ENCODE data around the gene MRPL55.

Gene MRPL55

DNA sequence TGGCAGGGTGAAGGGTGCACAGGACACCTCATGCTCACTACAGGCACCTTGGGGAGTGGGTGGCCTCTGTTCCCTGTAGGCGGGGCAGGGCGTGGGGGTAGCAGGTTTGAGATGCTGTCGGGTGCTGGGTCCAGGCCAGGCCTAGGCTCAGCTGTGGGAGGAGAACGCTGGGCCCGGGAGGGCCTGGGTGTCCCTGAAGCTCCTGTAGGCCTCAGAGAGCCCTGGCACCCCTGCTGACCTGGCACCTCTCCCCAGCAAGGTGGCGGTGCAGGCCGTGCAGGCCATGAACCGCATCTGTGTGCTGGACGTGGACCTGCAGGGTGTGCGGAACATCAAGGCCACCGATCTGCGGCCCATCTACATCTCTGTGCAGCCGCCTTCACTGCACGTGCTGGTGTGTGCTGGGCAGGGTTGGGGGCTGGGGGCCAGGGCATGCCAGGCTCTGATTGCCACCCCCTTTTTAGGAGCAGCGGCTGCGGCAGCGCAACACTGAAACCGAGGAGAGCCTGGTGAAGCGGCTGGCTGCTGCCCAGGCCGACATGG is 38.1 kb upstream of the MRPL55 start:
- DNase-seq, result no peak

DNA sequence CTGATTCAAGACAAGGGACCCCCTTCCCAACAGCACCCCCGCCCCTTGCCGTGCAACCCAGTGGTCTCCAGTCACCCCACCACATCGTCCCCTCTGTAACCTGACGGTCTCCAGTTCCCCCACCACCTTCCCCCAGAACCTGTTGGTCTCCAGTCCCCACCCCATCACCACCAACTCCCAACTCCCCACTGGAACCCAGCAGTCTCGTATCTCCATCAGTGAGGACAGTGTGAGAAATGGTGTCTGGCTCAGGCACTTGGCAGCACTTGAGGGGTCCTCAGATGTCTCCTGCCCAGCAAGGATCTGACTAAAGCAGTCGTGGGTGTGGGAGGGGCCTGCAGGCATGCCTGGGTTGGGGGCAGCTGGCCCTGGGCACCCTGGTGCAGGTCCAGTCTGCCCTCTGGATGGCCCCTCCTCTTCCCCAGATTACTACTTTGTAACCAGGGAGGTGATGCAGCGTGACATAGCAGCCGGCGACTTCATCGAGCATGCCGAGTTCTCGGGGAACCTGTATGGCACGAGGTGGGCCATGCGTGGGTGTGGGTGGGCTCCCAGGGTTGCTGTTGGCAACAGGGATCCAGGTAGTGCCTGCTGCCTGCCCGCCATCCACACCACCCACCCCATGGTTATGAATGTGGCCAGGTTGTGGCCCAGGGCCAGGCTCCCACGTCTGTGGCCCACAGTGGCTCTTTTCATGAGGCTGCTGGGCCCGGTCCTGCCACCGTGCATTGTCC is 37.5 kb upstream of the MRPL55 start:
- no peak for DNase-seq

GRCh38 chr1:228145463-228146416 is 36.6 kb upstream of the MRPL55 start:
- DNase-seq, result no peak

- DNase-seq, result no peak
These were observed 35.9 kb upstream of the MRPL55 start for GRCh38 chr1:228144993-228145343.

- no peak for DNase-seq
These were observed 35.3 kb upstream of the MRPL55 start for GRCh38 chr1:228144193-228144992.

- no peak for DNase-seq
These were observed 34.5 kb upstream of the MRPL55 start for GRCh38 chr1:228143480-228144192.

- DNase-seq, result no peak
These were observed 33.6 kb upstream of the MRPL55 start for GRCh38 chr1:228142701-228143136.

DNA sequence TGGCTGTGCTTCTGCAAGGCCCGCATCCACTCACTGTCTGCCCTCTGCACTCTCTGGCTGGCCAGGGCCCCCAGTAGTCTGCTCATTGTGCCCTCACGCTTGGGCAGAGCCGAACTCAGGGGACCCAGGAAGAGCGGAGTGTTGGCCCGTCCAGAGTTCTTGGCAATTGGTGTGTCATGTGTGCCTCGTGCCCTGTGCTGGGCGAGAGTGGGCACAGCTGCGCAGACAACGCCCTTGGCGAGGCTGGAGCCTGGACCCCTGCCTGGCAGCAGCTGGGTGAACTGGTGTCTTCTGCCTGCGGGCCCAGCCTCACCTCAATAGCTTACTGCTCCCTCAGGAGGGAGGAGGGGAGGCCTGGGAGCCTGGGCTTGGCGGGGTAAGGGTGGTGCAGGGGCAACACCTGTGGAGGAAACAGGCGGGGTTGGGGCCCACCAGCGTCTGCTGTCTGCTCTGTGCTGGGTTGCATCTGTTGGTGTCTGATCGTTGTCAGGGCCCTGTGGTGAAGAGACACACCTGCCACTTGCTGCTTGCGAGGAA is 33.1 kb upstream of the MRPL55 start:
- DNase-seq, result no peak

- peak; percentile 65 for DNase-seq
These were observed 32.3 kb upstream of the MRPL55 start for GRCh38 chr1:228141226-228142044.

DNA sequence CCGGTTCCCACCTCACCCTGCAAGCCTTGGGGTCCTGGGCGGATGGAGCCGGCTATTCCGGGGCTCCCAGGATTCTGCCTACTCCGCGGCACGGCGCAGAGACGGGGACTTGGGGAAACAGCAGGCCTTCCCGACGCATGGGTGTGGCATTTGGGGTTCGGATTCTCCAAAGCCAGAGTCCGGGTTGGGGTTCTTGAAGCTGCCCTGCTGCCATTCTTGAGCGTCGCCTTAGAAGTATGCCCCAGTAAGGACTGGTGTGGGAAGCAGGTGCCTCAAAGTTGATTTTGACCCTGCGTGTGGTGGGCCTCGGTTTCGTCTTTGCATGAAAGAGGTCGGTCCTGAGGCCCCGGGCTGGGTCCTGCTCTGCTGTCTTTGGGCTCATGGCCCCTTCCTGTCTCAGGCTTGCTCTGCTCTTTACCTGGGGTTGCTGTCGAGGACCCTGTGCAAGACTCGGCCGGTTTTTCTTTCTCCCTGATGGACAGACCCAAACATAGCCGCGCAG is 31.7 kb upstream of the MRPL55 start:
- no peak for DNase-seq

GRCh38 chr1:228139931-228140723 is 31.0 kb upstream of the MRPL55 start, which contains the start of gene GUK1:
GUK1 (plus strand) TSS chr1:228140279; CDS start chr1:228140303, 24 bp downstream.
- DNase-seq, result peak; percentile 98

DNA sequence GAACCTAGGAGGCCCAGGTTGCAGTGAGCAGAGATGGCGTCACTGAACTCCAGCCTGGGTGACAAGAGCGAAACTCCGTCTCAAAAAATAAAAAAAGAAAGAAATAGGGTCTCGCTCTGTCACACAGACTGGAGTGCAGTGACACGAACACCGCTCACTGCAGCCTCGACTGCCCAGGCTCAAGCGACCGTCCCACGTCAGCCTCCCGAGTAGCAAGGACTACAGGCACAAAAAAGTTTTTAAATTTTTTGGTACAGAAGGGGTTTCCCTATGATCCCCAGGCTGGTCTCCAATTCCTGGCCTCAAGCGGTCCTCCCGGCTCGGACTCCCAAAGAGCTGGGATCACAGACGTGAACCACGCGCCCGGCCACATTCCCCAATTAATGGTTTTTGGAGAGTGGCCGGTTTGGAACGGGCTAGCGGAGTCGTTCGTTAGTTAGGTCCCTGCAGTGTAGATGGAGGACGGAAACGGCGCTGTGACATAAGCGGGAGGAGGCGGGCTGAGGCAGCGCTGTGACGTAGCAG is 30.4 kb upstream of the MRPL55 start:
- DNase-seq, result no peak

GRCh38 chr1:228136901-228137300 is 27.8 kb upstream of the MRPL55 start:
- no peak for DNase-seq

GRCh38 chr1:228134591-228134990 is 25.5 kb upstream of the MRPL55 start:
- no peak for DNase-seq

DNA sequence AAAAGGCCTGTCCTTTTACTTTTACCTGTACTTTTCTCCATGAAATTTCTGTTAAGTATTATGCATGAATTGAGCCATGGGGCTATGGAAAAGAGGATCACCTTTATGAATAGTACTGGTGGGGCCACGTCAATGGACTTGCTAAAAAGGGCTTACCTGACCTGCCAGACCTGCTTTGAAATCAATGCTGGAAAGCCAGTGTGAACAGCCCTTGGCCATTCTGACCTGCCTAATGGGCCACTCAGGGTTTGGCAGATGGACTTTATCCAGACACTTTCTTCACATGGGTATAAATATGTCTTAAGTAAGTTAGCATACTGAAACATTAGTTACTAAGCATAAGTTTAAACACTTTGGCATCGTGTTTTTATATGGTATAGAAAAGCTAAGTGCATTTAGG is 22.7 kb upstream of the MRPL55 start:
- DNase-seq, result no peak

- DNase-seq, result no peak
These were observed 16.1 kb upstream of the MRPL55 start for GRCh38 chr1:228125185-228125584.

GRCh38 chr1:228123505-228123904 is 14.4 kb upstream of the MRPL55 start:
- DNase-seq, result no peak

DNA sequence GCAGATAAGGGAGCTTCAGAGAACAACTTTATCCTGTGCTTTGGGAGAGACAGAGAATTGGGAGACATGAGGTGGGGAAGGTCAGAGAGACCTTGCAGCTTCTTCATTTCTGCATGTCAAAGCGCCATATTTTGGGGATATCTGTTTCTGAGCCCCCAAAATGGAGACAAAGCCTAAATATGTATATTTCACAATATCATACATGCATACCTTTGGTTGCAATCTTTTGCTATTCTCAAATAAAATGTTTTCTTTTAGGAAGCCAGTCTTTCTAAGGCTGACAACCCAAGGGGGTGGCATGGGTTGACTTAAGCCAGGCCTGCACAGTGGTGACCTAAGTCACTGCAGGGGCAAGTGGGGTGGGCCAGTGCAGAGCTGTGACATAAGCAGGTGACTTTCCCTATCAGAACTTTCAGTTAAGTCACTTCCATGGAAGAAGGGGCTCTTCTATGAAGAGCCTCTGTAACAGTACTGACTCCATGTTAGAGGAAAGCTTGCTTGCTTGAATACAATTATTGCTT is 13.9 kb upstream of the MRPL55 start:
- no peak for DNase-seq

- no peak for DNase-seq
These were observed 11.9 kb upstream of the MRPL55 start for GRCh38 chr1:228120857-228121489.

All from DMS79 treated with DMSO at 0.1 percent for 48 hours (cell line).